ENCODE results near the gene CREB3L2. TPM values are rescaled to one million over a fixed set of nuclear protein-coding genes. Genes with fewer than 3 reads are reported as not detected.

Gene CREB3L2
- total and polyA plus RNA-seq, 2 of the 8 experiments (the other 6 are each of a cell fraction or from before 2014, with no cell fraction given) = 14.4 to 48.3 TPM

DNA sequence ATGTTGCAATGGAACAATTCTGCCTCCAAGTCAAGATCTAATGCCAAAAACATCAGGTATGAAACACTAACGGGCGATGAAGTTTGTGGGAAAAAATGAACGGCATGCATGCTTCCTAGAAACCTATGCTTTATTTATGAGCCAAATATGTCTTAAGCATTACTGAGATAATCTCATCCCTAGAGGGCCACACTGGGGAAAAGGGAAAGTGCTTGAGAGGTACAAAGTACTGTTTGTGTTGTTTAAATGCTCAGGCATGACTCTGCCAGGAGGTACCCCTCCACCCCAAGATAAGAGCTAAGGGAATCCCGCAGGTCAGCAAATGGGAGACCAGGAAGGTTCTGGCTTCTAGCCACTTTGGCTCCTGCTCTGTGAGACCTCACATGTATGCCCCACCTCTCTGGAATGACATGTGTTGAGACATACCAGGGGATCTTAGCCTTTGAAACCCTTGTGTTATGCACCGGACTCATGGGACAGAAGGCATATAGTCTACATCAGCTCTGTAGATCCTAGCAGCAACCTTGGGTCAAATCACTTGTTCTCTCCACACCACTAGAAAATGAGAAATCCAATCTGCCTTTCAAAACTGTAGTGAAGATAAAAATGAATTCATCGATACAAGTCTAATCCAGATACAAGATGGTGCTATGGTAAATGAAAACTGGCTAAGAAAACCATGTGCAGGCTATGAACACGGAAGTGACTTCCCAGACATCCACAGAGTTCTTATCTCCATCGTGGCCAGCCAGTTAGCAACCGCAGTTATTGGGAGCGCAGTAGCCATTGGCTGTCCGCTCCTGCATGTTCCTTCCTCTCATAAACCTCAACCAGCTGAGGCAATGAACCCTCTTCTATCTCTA, 61.0 kb downstream of the CREB3L2 start:
- Histone ChIP-seq H3K56ac (replicated peaks; ENCODE audit: insufficient read length, low read depth, low read length) (no peak overlapping the region), H3K23ac (ENCODE audit: insufficient read length) (no peak overlapping the region), H3K9me3 (ENCODE audit: insufficient read depth in 2 of 2, low read depth in 1 of 2, low read length in 1 of 2) (no peaks in the 10 kb centered on the region), H2BK120ac (replicated peaks; ENCODE audit: low read depth, low read length) (no peak overlapping the region), H4K91ac (replicated peaks; ENCODE audit: insufficient read length, low read length) (no peak overlapping the region), H3K18ac (ENCODE audit: extremely low read depth, low read length) (no peak overlapping the region), H3K79me1 (ENCODE audit: low read depth, low read length) (peaks cover 10% of the 10 kb centered on the region), H3K36me3 (ENCODE audit: control insufficient read depth in 2 of 4, insufficient read depth in 4 of 4, low read length in 3 of 4) (no peaks in the 10 kb centered on the region; a peak in 1 of 8 replicates), H3K14ac (ENCODE audit: insufficient read length) (no peak overlapping the region), H4K8ac (ENCODE audit: extremely low read depth, insufficient read depth, low read length) (no peak overlapping the region), H2BK12ac (ENCODE audit: low read depth, low read length) (no peak overlapping the region), H2AK5ac (ENCODE audit: low read depth, low read length) (no peak overlapping the region), H3K27me3 (replicated peaks in 1 of 4; ENCODE audit: control insufficient read depth in 3 of 4, extremely low read depth in 1 of 4, insufficient read depth in 3 of 4, low read length in 3 of 4) (no peaks in the 10 kb centered on the region), H2BK5ac (ENCODE audit: low read depth, low read length) (no peak overlapping the region), H2BK15ac (ENCODE audit: low read length) (no peak overlapping the region), H3K4me3 (ENCODE audit: extremely low read depth in 1 of 4, insufficient read depth in 2 of 4, low read depth in 3 of 4, low read length in 4 of 4) (no peak overlapping the region), H3K79me2 (ENCODE audit: control insufficient read depth in 1 of 2, insufficient read depth in 2 of 2, low read length in 2 of 2) (peaks cover 0 to 53% of the 10 kb centered on the region in 2 experiments; a peak in 3 of 4 replicates), H2BK20ac (ENCODE audit: low read length) (no peak overlapping the region), H3K27ac (ENCODE audit: low read depth, low read length) (no peak overlapping the region), H2AFZ (ENCODE audit: low read length) (no peak overlapping the region), H3K4me2 (ENCODE audit: insufficient read depth in 1 of 2, low read depth in 2 of 2, low read length in 2 of 2) (no peak overlapping the region), H4K5ac (ENCODE audit: insufficient read length, low read depth, low read length) (no peak overlapping the region), H4K20me1 (replicated peaks in 1 of 2; ENCODE audit: control insufficient read depth in 1 of 2, insufficient read depth in 2 of 2, low read length in 2 of 2) (no peaks in the 10 kb centered on the region), H3K9ac (replicated peaks in 1 of 4; ENCODE audit: extremely low read depth in 1 of 4, low read depth in 3 of 4, low read length in 3 of 4) (no peak overlapping the region), H3K23me2 (ENCODE audit: low read depth, low read length) (no peaks in the 10 kb centered on the region), H3K4ac (replicated peaks; ENCODE audit: insufficient read length, low read depth, low read length) (no peak overlapping the region), H3K4me1 (replicated peaks in 1 of 4; ENCODE audit: control insufficient read depth in 3 of 4, insufficient read depth in 4 of 4, low read length in 3 of 4) (peaks cover 0 to 18% (median 4%) of the 10 kb centered on the region in 4 experiments; a peak in 4 of 7 replicates)
- ChIA-PET CTCF (ENCODE audit: partially characterized antibody) (interaction anchor here (0.8 to 1.3 kb wide), 4 partner anchors 9 to 62 kb away, joined by 3 to 4 read pairs (median 3); no protein-coding TSS in a partner anchor), POLR2A (ENCODE audit: partially characterized antibody) (no interaction called here)
- WGBS, 2 experiments (ENCODE audit: extremely low coverage in 1 of 2, insufficient coverage in 1 of 2, insufficient read length in 1 of 2, insufficient replicate concordance in 2 of 2, low coverage in 1 of 2, low lambda C conversion rate in 2 of 2, missing lambda C conversion rate in 1 of 2) = 94% methylated on average over 11 of the region's 11 CpGs; no CpG with 5 or more reads in 1 of the 2 experiments
- no peak for FAIRE-seq
- DNase-seq (ENCODE audit: low read depth in 1 of 2, low spot score in 2 of 2) = no peak
- TF ChIP-seq CBX5 (IDR thresholded peaks at IDR 0.05; ENCODE audit: low read depth, low read length) (no peak), SP2 (IDR thresholded peaks at IDR 0.05; ENCODE audit: low read length) (no peak), SRF (IDR thresholded peaks at IDR 0.05; ENCODE audit: low read depth, low read length) (no peak), NANOG (IDR thresholded peaks at IDR 0.05; ENCODE audit: insufficient read depth, low read depth, low read length, poor library complexity, severe bottlenecking) (no peak), EGR1 (IDR thresholded peaks at IDR 0.05; ENCODE audit: borderline replicate concordance, low read depth, low read length) (no peak), ATF2 (IDR thresholded peaks at IDR 0.05; ENCODE audit: low read length) (no peak)
- TF ChIP-seq, protein P1, sequence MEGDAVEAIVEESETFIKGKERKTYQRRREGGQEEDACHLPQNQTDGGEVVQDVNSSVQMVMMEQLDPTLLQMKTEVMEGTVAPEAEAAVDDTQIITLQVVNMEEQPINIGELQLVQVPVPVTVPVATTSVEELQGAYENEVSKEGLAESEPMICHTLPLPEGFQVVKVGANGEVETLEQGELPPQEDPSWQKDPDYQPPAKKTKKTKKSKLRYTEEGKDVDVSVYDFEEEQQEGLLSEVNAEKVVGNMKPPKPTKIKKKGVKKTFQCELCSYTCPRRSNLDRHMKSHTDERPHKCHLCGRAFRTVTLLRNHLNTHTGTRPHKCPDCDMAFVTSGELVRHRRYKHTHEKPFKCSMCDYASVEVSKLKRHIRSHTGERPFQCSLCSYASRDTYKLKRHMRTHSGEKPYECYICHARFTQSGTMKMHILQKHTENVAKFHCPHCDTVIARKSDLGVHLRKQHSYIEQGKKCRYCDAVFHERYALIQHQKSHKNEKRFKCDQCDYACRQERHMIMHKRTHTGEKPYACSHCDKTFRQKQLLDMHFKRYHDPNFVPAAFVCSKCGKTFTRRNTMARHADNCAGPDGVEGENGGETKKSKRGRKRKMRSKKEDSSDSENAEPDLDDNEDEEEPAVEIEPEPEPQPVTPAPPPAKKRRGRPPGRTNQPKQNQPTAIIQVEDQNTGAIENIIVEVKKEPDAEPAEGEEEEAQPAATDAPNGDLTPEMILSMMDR (IDR thresholded peaks at IDR 0.05; ENCODE audit: control extremely low read depth in 1 of 3, insufficient read depth in 1 of 3, low read depth in 1 of 3, low read length in 3 of 3) = no peak
